ENCODE measurements around the gene GLP2R. TPM values are rescaled to one million over a fixed set of nuclear protein-coding genes. Genes with fewer than 3 reads are reported as not detected.

GLP2R gene
- total RNA-seq, 2 experiments from 2014 or later: not detected

DNA sequence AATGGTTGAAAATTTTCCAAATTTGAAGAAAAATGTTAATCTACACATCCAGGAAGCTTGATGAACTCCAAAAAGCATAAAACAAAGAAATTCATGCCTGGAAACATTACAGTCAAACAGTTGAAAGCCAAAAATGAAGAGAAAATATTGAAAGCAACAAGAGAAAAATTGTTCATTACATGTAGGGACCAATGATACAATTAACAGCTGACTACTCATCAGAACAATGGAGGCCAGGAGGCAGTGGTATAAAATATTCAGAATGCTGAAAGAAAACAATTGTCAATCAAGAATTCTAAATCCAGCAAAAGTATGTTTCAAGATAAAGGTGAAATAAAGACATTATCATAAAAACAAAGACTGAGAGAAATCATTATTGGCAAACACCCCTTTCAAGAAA lies 57.7 kb downstream of the GLP2R start:
- Histone ChIP-seq H3K36me3 (ENCODE audit: insufficient read depth, low read length) (no peaks in the 10 kb centered on the region), H2AFZ (ENCODE audit: low read length) (no peak overlapping the region), H3K79me2 (ENCODE audit: insufficient read depth, low read depth, low read length) (no peaks in the 10 kb centered on the region), H3K4me2 (ENCODE audit: low read length) (no peak overlapping the region), H4K20me1 (ENCODE audit: insufficient read depth, low read length) (no peaks in the 10 kb centered on the region), H3K27ac (ENCODE audit: low read depth, low read length, poor library complexity, severe bottlenecking) (no peak overlapping the region), H3K9me2 (ENCODE audit: insufficient read depth, low read length) (no peaks in the 10 kb centered on the region), H3K4me3 (ENCODE audit: low read depth, low read length, poor library complexity, severe bottlenecking) (no peak overlapping the region), H3K4me1 (ENCODE audit: insufficient read depth, low read length, poor library complexity, severe bottlenecking) (no peaks in the 10 kb centered on the region), H3K9me3 (ENCODE audit: low read length) (no peaks in the 10 kb centered on the region)
- TF ChIP-seq, protein P1, sequence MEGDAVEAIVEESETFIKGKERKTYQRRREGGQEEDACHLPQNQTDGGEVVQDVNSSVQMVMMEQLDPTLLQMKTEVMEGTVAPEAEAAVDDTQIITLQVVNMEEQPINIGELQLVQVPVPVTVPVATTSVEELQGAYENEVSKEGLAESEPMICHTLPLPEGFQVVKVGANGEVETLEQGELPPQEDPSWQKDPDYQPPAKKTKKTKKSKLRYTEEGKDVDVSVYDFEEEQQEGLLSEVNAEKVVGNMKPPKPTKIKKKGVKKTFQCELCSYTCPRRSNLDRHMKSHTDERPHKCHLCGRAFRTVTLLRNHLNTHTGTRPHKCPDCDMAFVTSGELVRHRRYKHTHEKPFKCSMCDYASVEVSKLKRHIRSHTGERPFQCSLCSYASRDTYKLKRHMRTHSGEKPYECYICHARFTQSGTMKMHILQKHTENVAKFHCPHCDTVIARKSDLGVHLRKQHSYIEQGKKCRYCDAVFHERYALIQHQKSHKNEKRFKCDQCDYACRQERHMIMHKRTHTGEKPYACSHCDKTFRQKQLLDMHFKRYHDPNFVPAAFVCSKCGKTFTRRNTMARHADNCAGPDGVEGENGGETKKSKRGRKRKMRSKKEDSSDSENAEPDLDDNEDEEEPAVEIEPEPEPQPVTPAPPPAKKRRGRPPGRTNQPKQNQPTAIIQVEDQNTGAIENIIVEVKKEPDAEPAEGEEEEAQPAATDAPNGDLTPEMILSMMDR (conservative IDR thresholded peaks at IDR 0.05; ENCODE audit: low read length): no peak
- no peak for TF ChIP-seq EZH2phosphoT487 (IDR thresholded peaks at IDR 0.05; ENCODE audit: borderline replicate concordance, low read depth, low read length)
- no peak for DNase-seq (ENCODE audit: low spot score)
- POLR2A ChIA-PET: interaction anchor here (0.7 kb wide), 1 partner anchor 9 kb away, joined by 3 read pairs; no protein-coding TSS in a partner anchor
- CTCF ChIA-PET (ENCODE audit: unreplicated experiment): no interaction called here
- no TSS peak for BruUV-seq (replicated peaks)
- intact Hi-C loops (cut with micrococcal nuclease; ENCODE audit: unreplicated experiment): no loop called here

DNA sequence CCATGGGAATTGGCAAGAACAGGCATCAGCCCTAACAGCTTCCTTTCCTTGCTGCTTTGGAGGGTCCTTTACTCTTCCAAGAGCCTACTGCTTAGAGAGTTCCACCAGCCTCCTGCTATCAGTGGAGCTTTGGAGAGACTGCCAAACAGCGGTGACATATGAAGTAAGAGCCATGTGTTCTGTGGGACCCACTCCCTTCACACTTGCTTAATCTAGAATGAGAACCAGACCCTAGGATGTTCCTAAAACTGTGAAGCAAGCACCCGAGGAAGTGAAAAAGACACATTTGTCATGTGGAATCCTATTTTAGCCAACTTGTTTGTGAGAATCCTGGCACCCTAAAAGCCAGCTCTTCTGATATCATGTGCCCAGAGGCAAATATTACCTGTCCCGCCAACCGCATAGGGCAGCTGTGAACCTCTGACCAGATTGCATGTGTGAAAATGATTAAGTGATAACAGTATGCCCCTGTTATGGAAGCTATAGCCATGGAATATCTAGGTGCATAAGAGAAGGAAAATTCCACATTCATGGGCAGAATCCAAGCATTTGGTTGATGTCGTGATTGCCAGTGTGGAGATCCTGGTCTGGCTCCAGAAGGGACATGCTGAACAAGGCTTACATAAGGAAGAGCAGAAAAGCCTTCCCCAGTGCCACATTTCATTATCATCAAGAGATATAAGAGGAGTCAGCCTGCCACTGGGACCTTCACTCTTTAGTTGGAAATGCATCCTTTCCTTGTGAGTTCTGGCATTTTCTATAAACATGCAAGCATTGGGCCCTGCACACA lies 60.6 kb downstream of the GLP2R start:
- no peaks in the 10 kb centered on the region for H3K9me3 ChIP-seq (ENCODE audit: low read length)
- no peak for DNase-seq (ENCODE audit: low spot score)
- no TSS peak for BruUV-seq (replicated peaks)
- no peak overlapping the region for H3K4me2 ChIP-seq (ENCODE audit: low read length)
- no peaks in the 10 kb centered on the region for H3K36me3 ChIP-seq (ENCODE audit: insufficient read depth, low read length)
- H3K79me2 ChIP-seq (ENCODE audit: insufficient read depth, low read depth, low read length): no peaks in the 10 kb centered on the region
- ChIA-PET CTCF (ENCODE audit: unreplicated experiment) (no interaction called here), POLR2A (no interaction called here)
- no peak overlapping the region for H3K27ac ChIP-seq (ENCODE audit: low read depth, low read length, poor library complexity, severe bottlenecking)
- no peak overlapping the region for H2AFZ ChIP-seq (ENCODE audit: low read length)
- TF ChIP-seq EZH2phosphoT487 (IDR thresholded peaks at IDR 0.05; ENCODE audit: borderline replicate concordance, low read depth, low read length): no peak
- TF ChIP-seq, protein P1 (conservative IDR thresholded peaks at IDR 0.05; ENCODE audit: low read length): no peak
- no peak overlapping the region for H3K4me3 ChIP-seq (ENCODE audit: low read depth, low read length, poor library complexity, severe bottlenecking)
- H3K9me2 ChIP-seq (ENCODE audit: insufficient read depth, low read length): no peaks in the 10 kb centered on the region; the same call in 1 of the 2 replicates
- H4K20me1 ChIP-seq (ENCODE audit: insufficient read depth, low read length): no peaks in the 10 kb centered on the region
- intact Hi-C loops (cut with micrococcal nuclease; ENCODE audit: unreplicated experiment): no loop called here
- no peaks in the 10 kb centered on the region for H3K4me1 ChIP-seq (ENCODE audit: insufficient read depth, low read length, poor library complexity, severe bottlenecking)

DNA sequence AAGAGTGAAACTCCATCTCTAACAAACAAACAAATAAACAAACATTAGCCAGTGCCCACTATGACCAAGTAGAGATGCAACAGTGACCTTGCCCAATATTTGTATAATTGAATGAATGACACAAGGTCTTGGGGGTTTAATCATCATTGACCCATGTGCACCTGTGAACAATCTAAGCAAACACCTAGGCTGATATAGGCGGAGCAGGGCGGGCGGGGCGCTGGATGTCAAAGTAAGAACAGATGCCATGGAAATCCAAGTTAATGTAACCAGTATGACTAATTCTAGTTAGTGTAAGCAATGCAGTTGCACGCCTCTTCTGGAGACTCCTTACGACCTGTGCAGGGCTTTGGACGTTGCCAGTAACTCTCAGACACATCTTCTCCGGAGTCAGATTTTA lies 61.8 kb downstream of the GLP2R start:
- H3K4me2 ChIP-seq (ENCODE audit: low read length): no peak overlapping the region
- H3K79me2 ChIP-seq (ENCODE audit: insufficient read depth, low read depth, low read length): no peaks in the 10 kb centered on the region
- DNase-seq (ENCODE audit: low spot score): no peak
- no peaks in the 10 kb centered on the region for H3K4me1 ChIP-seq (ENCODE audit: insufficient read depth, low read length, poor library complexity, severe bottlenecking)
- BruUV-seq (replicated peaks): no TSS peak
- H3K9me3 ChIP-seq (ENCODE audit: low read length): no peaks in the 10 kb centered on the region
- H3K27ac ChIP-seq (ENCODE audit: low read depth, low read length, poor library complexity, severe bottlenecking): no peak overlapping the region
- H4K20me1 ChIP-seq (ENCODE audit: insufficient read depth, low read length): no peaks in the 10 kb centered on the region
- no peak overlapping the region for H3K4me3 ChIP-seq (ENCODE audit: low read depth, low read length, poor library complexity, severe bottlenecking)
- no peak for TF ChIP-seq EZH2phosphoT487 (IDR thresholded peaks at IDR 0.05; ENCODE audit: borderline replicate concordance, low read depth, low read length)
- TF ChIP-seq, protein P1 (conservative IDR thresholded peaks at IDR 0.05; ENCODE audit: low read length): no peak
- no peaks in the 10 kb centered on the region; the same call in 1 of the 2 replicates for H3K9me2 ChIP-seq (ENCODE audit: insufficient read depth, low read length)
- H3K36me3 ChIP-seq (ENCODE audit: insufficient read depth, low read length): no peaks in the 10 kb centered on the region
- ChIA-PET CTCF (ENCODE audit: unreplicated experiment) (no interaction called here), POLR2A (no interaction called here)
- intact Hi-C loops (cut with micrococcal nuclease; ENCODE audit: unreplicated experiment): no loop called here
- H2AFZ ChIP-seq (ENCODE audit: low read length): no peak overlapping the region
